ENCODE results near the gene LRGUK. TPM values are rescaled to one million over a fixed set of nuclear protein-coding genes. Genes with fewer than 3 reads are reported as not detected.

LRGUK gene
- total and polyA plus RNA-seq, 2 of the 8 experiments (the other 6 are each of a cell fraction or from before 2014, with no cell fraction given): 1.5 to 3.6 TPM

- no peak for TF ChIP-seq POLR2AphosphoS5 (IDR thresholded peaks at IDR 0.05; ENCODE audit: low read depth, low read length)
Measured at GRCh38 chr7:134245253-134245652, 118.1 kb downstream of the LRGUK start (continued).

DNA sequence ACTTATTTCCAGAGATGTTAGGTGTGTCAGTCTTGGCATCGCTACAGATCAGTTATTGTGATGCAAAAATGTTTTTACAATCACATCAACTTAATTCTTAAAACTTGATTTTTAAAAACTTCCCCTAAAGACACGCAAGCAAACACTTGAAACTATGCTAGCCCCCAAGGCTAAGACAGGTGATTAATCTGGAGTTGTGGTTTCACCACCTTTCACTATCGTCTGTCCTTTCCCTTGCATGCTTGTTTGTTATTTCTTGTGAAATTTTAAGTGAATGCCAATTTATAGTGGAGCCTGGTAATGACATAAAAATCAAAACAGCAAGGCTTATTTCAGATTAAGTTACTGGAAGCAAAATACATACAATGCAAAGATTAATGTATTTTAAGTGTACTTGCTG, 119.2 kb downstream of the LRGUK start:
- H3K9me3 ChIP-seq (ENCODE audit: insufficient read depth in 2 of 2, low read depth in 1 of 2, low read length in 1 of 2): no peaks in the 10 kb centered on the region
- no peak overlapping the region for H2BK15ac ChIP-seq (ENCODE audit: low read length)
- no peak overlapping the region for H3K4me3 ChIP-seq (ENCODE audit: extremely low read depth in 1 of 4, insufficient read depth in 2 of 4, low read depth in 3 of 4, low read length in 4 of 4)
- no peak overlapping the region for H3K14ac ChIP-seq (ENCODE audit: insufficient read length)
- FAIRE-seq (no peak), DNase-seq (ENCODE audit: low read depth in 1 of 2, low spot score in 2 of 2) (no peak)
- H4K20me1 ChIP-seq (replicated peaks in 1 of 2; ENCODE audit: control insufficient read depth in 1 of 2, insufficient read depth in 2 of 2, low read length in 2 of 2): no peaks in the 10 kb centered on the region
- no peak overlapping the region for H2BK120ac ChIP-seq (replicated peaks; ENCODE audit: low read depth, low read length)
- no peak overlapping the region for H3K56ac ChIP-seq (replicated peaks; ENCODE audit: insufficient read length, low read depth, low read length)
- H3K23me2 ChIP-seq (ENCODE audit: low read depth, low read length): no peaks in the 10 kb centered on the region
- 85% methylated on average over 3 of the region's 3 CpGs; no CpG with 5 or more reads in 1 of the 2 experiments for WGBS, 2 experiments (ENCODE audit: extremely low coverage in 1 of 2, insufficient coverage in 1 of 2, insufficient read length in 1 of 2, insufficient replicate concordance in 2 of 2, low coverage in 1 of 2, low lambda C conversion rate in 2 of 2, missing lambda C conversion rate in 1 of 2)
- no peak overlapping the region for H2BK5ac ChIP-seq (ENCODE audit: low read depth, low read length)
- H4K5ac ChIP-seq (ENCODE audit: insufficient read length, low read depth, low read length): no peak overlapping the region
- no peak overlapping the region for H3K18ac ChIP-seq (ENCODE audit: extremely low read depth, low read length)
- no peaks in the 10 kb centered on the region for H3K27me3 ChIP-seq (replicated peaks in 1 of 4; ENCODE audit: control insufficient read depth in 3 of 4, extremely low read depth in 1 of 4, insufficient read depth in 3 of 4, low read length in 3 of 4)
- H3K79me1 ChIP-seq (ENCODE audit: low read depth, low read length): no peaks in the 10 kb centered on the region
- H3K23ac ChIP-seq (ENCODE audit: insufficient read length): no peak overlapping the region
- ChIA-PET POLR2A (ENCODE audit: partially characterized antibody) (no interaction called here), CTCF (ENCODE audit: partially characterized antibody) (no interaction called here)
- no peak overlapping the region for H3K9ac ChIP-seq (replicated peaks in 1 of 4; ENCODE audit: extremely low read depth in 1 of 4, low read depth in 3 of 4, low read length in 3 of 4)
- no peaks in the 10 kb centered on the region for H3K79me2 ChIP-seq (ENCODE audit: control insufficient read depth in 1 of 2, insufficient read depth in 2 of 2, low read length in 2 of 2)
- H3K4me2 ChIP-seq (ENCODE audit: insufficient read depth in 1 of 2, low read depth in 2 of 2, low read length in 2 of 2): no peak overlapping the region
- H2AK5ac ChIP-seq (ENCODE audit: low read depth, low read length): no peak overlapping the region
- no peak overlapping the region for H2AFZ ChIP-seq (ENCODE audit: low read length)
- no peak overlapping the region for H2BK20ac ChIP-seq (ENCODE audit: low read length)
- H2BK12ac ChIP-seq (ENCODE audit: low read depth, low read length): no peak overlapping the region
- H3K36me3 ChIP-seq (ENCODE audit: control insufficient read depth in 2 of 4, insufficient read depth in 4 of 4, low read length in 3 of 4): no peaks in the 10 kb centered on the region
- no peak overlapping the region for H4K91ac ChIP-seq (replicated peaks; ENCODE audit: insufficient read length, low read length)
- H3K27ac ChIP-seq (ENCODE audit: low read depth, low read length): no peak overlapping the region
- H4K8ac ChIP-seq (ENCODE audit: extremely low read depth, insufficient read depth, low read length): no peak overlapping the region
- no peaks in the 10 kb centered on the region for H3K4me1 ChIP-seq (replicated peaks in 1 of 4; ENCODE audit: control insufficient read depth in 3 of 4, insufficient read depth in 4 of 4, low read length in 3 of 4)
- no peak overlapping the region for H3K4ac ChIP-seq (replicated peaks; ENCODE audit: insufficient read length, low read depth, low read length)
- TF ChIP-seq CEBPB (IDR thresholded peaks at IDR 0.05; ENCODE audit: low read depth, low read length): no peak
- no peak for TF ChIP-seq CREB1 (IDR thresholded peaks at IDR 0.05)
- TF ChIP-seq CBX8 (IDR thresholded peaks at IDR 0.05; ENCODE audit: borderline replicate concordance, low read depth, low read length): no peak
- no peak for TF ChIP-seq SUZ12 (IDR thresholded peaks at IDR 0.05; ENCODE audit: low read length)
- TF ChIP-seq SIX5 (IDR thresholded peaks at IDR 0.05; ENCODE audit: low read depth, low read length): no peak
- TF ChIP-seq SP4 (IDR thresholded peaks at IDR 0.05; ENCODE audit: low read length): no peak
- TF ChIP-seq CTBP2 (IDR thresholded peaks at IDR 0.05; ENCODE audit: borderline replicate concordance, insufficient read depth, insufficient read length, low read length): no peak
- no peak for TF ChIP-seq RNF2 (IDR thresholded peaks at IDR 0.05; ENCODE audit: borderline replicate concordance, low read depth, low read length, missing control alignments, poor library complexity, severe bottlenecking)
- no peak for TF ChIP-seq TAF7 (optimal IDR thresholded peaks at IDR 0.05; ENCODE audit: borderline replicate concordance, low read depth, low read length)
- no peak for TF ChIP-seq TAF1 (IDR thresholded peaks at IDR 0.05; ENCODE audit: low read depth, low read length)
- no peak for TF ChIP-seq HDAC6 (IDR thresholded peaks at IDR 0.05; ENCODE audit: low read depth, low read length)
- TF ChIP-seq EGR1 (IDR thresholded peaks at IDR 0.05; ENCODE audit: borderline replicate concordance, low read depth, low read length): no peak
- TF ChIP-seq SP2 (IDR thresholded peaks at IDR 0.05; ENCODE audit: low read length): no peak
